ENCODE data around the gene GSTA4. TPM values are rescaled to one million over a fixed set of nuclear protein-coding genes. Genes with fewer than 3 reads are reported as not detected.

GSTA4 gene
- total and polyA plus RNA-seq, 2 of the 8 experiments (the other 6 are each of a cell fraction or from before 2014, with no cell fraction given), result 13.9 to 21.6 TPM

GRCh38 chr6:53009056-53009455 is 14.0 kb upstream of the GSTA4 start:
- Histone ChIP-seq H3K9ac (replicated peaks in 1 of 4; ENCODE audit: extremely low read depth in 1 of 4, low read depth in 3 of 4, low read length in 3 of 4) (no peak overlapping the region), H2AFZ (ENCODE audit: low read length) (no peak overlapping the region), H3K9me3 (ENCODE audit: insufficient read depth in 2 of 2, low read depth in 1 of 2, low read length in 1 of 2) (no peaks in the 10 kb centered on the region), H3K36me3 (ENCODE audit: control insufficient read depth in 2 of 4, insufficient read depth in 4 of 4, low read length in 3 of 4) (peaks cover 5 to 38% (median 10%) of the 10 kb centered on the region in 4 experiments; a peak in 6 of 8 replicates), H2BK120ac (replicated peaks; ENCODE audit: low read depth, low read length) (no peak overlapping the region), H3K18ac (ENCODE audit: extremely low read depth, low read length) (no peak overlapping the region), H3K4me3 (ENCODE audit: extremely low read depth in 1 of 4, insufficient read depth in 2 of 4, low read depth in 3 of 4, low read length in 4 of 4) (no peak overlapping the region), H3K23me2 (ENCODE audit: low read depth, low read length) (no peaks in the 10 kb centered on the region), H2AK5ac (ENCODE audit: low read depth, low read length) (no peak overlapping the region), H3K23ac (ENCODE audit: insufficient read length) (no peak overlapping the region), H3K27me3 (replicated peaks in 1 of 4; ENCODE audit: control insufficient read depth in 3 of 4, extremely low read depth in 1 of 4, insufficient read depth in 3 of 4, low read length in 3 of 4) (no peaks in the 10 kb centered on the region), H4K91ac (replicated peaks; ENCODE audit: insufficient read length, low read length) (no peak overlapping the region), H2BK15ac (ENCODE audit: low read length) (no peak overlapping the region), H3K79me1 (ENCODE audit: low read depth, low read length) (no peaks in the 10 kb centered on the region), H3K79me2 (ENCODE audit: control insufficient read depth in 1 of 2, insufficient read depth in 2 of 2, low read length in 2 of 2) (no peaks in the 10 kb centered on the region), H2BK5ac (ENCODE audit: low read depth, low read length) (no peak overlapping the region), H3K27ac (ENCODE audit: low read depth, low read length) (no peak overlapping the region), H3K4me1 (replicated peaks in 1 of 4; ENCODE audit: control insufficient read depth in 3 of 4, insufficient read depth in 4 of 4, low read length in 3 of 4) (no peaks in the 10 kb centered on the region), H3K4me2 (ENCODE audit: insufficient read depth in 1 of 2, low read depth in 2 of 2, low read length in 2 of 2) (no peak overlapping the region), H2BK20ac (ENCODE audit: low read length) (no peak overlapping the region), H4K5ac (ENCODE audit: insufficient read length, low read depth, low read length) (no peak overlapping the region), H3K14ac (ENCODE audit: insufficient read length) (no peak overlapping the region), H3K56ac (replicated peaks; ENCODE audit: insufficient read length, low read depth, low read length) (no peak overlapping the region), H3K4ac (replicated peaks; ENCODE audit: insufficient read length, low read depth, low read length) (no peak overlapping the region), H2BK12ac (ENCODE audit: low read depth, low read length) (no peak overlapping the region), H4K20me1 (replicated peaks in 1 of 2; ENCODE audit: control insufficient read depth in 1 of 2, insufficient read depth in 2 of 2, low read length in 2 of 2) (no peaks in the 10 kb centered on the region), H4K8ac (ENCODE audit: extremely low read depth, insufficient read depth, low read length) (no peak overlapping the region)
- TF ChIP-seq CTBP2 (IDR thresholded peaks at IDR 0.05; ENCODE audit: borderline replicate concordance, insufficient read depth, insufficient read length, low read length) (no peak), YY1 (IDR thresholded peaks at IDR 0.05; ENCODE audit: low read depth, low read length) (no peak), SAP30 (IDR thresholded peaks at IDR 0.05; ENCODE audit: insufficient read depth, insufficient replicate concordance, low read length) (no peak), SIRT6 (IDR thresholded peaks at IDR 0.05; ENCODE audit: low read length) (no peak), SIX5 (IDR thresholded peaks at IDR 0.05; ENCODE audit: low read depth, low read length) (no peak), CBX8 (IDR thresholded peaks at IDR 0.05; ENCODE audit: borderline replicate concordance, low read depth, low read length) (no peak), SP4 (IDR thresholded peaks at IDR 0.05; ENCODE audit: low read length) (no peak), TEAD4 (IDR thresholded peaks at IDR 0.05; ENCODE audit: low read depth, low read length) (no peak), POLR2A (IDR thresholded peaks at IDR 0.05; ENCODE audit: control extremely low read depth in 1 of 2, low read depth in 2 of 2, low read length in 2 of 2) (no peak), SRF (IDR thresholded peaks at IDR 0.05; ENCODE audit: low read depth, low read length) (no peak)
- TF ChIP-seq, protein P1, sequence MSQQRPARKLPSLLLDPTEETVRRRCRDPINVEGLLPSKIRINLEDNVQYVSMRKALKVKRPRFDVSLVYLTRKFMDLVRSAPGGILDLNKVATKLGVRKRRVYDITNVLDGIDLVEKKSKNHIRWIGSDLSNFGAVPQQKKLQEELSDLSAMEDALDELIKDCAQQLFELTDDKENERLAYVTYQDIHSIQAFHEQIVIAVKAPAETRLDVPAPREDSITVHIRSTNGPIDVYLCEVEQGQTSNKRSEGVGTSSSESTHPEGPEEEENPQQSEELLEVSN (IDR thresholded peaks at IDR 0.05), result no peak
- no peak for DNase-seq (ENCODE audit: low read depth in 1 of 2, low spot score in 2 of 2)
- no peak for FAIRE-seq
- ChIA-PET CTCF (ENCODE audit: partially characterized antibody) (interaction anchor here (3.6 kb wide), 1 partner anchor 12 kb away, joined by 20 read pairs; the partner anchor contains the start of gene GSTA4), POLR2A (ENCODE audit: partially characterized antibody) (interaction anchor here (0.6 kb wide), 1 partner anchor 54 kb away, joined by 3 read pairs; no protein-coding TSS in a partner anchor)
- 87% methylated on average over 2 of the region's 2 CpGs; no CpG with 5 or more reads in 1 of the 2 experiments for WGBS, 2 experiments (ENCODE audit: extremely low coverage in 1 of 2, insufficient coverage in 1 of 2, insufficient read length in 1 of 2, insufficient replicate concordance in 2 of 2, low coverage in 1 of 2, low lambda C conversion rate in 2 of 2, missing lambda C conversion rate in 1 of 2)

Data from H1 (cell line).